ENCODE results near the gene GNG2.

The GNG2 gene

GRCh38 chr14:52003324-52003723, 142.9 kb downstream of the GNG2 start:
- H3K4me3 ChIP-seq (ENCODE audit: insufficient read depth, low read length, poor library complexity, severe bottlenecking): no peak overlapping the region

GRCh38 chr14:52005625-52006024, 145.2 kb downstream of the GNG2 start:
- no peaks in the 10 kb centered on the region for H4K20me1 ChIP-seq (ENCODE audit: low read depth, low read length)
- no peaks in the 10 kb centered on the region for H3K9me2 ChIP-seq (replicated peaks; ENCODE audit: insufficient read depth, low read length)
- TF ChIP-seq EZH2phosphoT487 (conservative IDR thresholded peaks at IDR 0.05; ENCODE audit: low read length): no peak
- no peak for TF ChIP-seq CTCF (IDR thresholded peaks at IDR 0.05; ENCODE audit: insufficient read depth, low read length, poor library complexity, severe bottlenecking)
- no peak overlapping the region for H3K27ac ChIP-seq (ENCODE audit: low read depth, low read length)
- H3K4me2 ChIP-seq (ENCODE audit: low read depth, low read length, poor library complexity, severe bottlenecking): no peak overlapping the region
- no peak overlapping the region for H3K4me3 ChIP-seq (ENCODE audit: insufficient read depth, low read length, poor library complexity, severe bottlenecking)
- no peaks in the 10 kb centered on the region for H3K9me3 ChIP-seq (ENCODE audit: insufficient read depth, low read length)
- H3K36me3 ChIP-seq (ENCODE audit: low read length): peaks cover 63% of the 10 kb centered on the region
- no peak overlapping the region for H3K9ac ChIP-seq (ENCODE audit: low read length)
- H3K79me2 ChIP-seq (ENCODE audit: insufficient read depth, low read length): no peaks in the 10 kb centered on the region
- H3F3A ChIP-seq (ENCODE audit: insufficient read depth): no peaks in the 10 kb centered on the region
- H3K27me3 ChIP-seq (ENCODE audit: low read length): no peaks in the 10 kb centered on the region
- no peak overlapping the region for H2AFZ ChIP-seq (ENCODE audit: low read depth, low read length, severe bottlenecking)

More at GRCh38 chr14:52003324-52003723, 142.9 kb downstream of the GNG2 start:
- no peaks in the 10 kb centered on the region for H4K20me1 ChIP-seq (ENCODE audit: low read depth, low read length)
- no peak overlapping the region for H3K27ac ChIP-seq (ENCODE audit: low read depth, low read length)
- no peaks in the 10 kb centered on the region for H3K9me2 ChIP-seq (replicated peaks; ENCODE audit: insufficient read depth, low read length)
- H2AFZ ChIP-seq (ENCODE audit: low read depth, low read length, severe bottlenecking): no peak overlapping the region
- H3K4me2 ChIP-seq (ENCODE audit: low read depth, low read length, poor library complexity, severe bottlenecking): no peak overlapping the region
- H3F3A ChIP-seq (ENCODE audit: insufficient read depth): no peaks in the 10 kb centered on the region
- H3K36me3 ChIP-seq (ENCODE audit: low read length): peaks cover 79% of the 10 kb centered on the region
- no peaks in the 10 kb centered on the region for H3K27me3 ChIP-seq (ENCODE audit: low read length)
- no peaks in the 10 kb centered on the region for H3K9me3 ChIP-seq (ENCODE audit: insufficient read depth, low read length)
- H3K79me2 ChIP-seq (ENCODE audit: insufficient read depth, low read length): peaks cover 15% of the 10 kb centered on the region; the same call in 1 of the 2 replicates
- no peak for TF ChIP-seq CTCF (IDR thresholded peaks at IDR 0.05; ENCODE audit: insufficient read depth, low read length, poor library complexity, severe bottlenecking)
- TF ChIP-seq EZH2phosphoT487 (conservative IDR thresholded peaks at IDR 0.05; ENCODE audit: low read length): no peak
- no peak overlapping the region for H3K9ac ChIP-seq (ENCODE audit: low read length)

DNA sequence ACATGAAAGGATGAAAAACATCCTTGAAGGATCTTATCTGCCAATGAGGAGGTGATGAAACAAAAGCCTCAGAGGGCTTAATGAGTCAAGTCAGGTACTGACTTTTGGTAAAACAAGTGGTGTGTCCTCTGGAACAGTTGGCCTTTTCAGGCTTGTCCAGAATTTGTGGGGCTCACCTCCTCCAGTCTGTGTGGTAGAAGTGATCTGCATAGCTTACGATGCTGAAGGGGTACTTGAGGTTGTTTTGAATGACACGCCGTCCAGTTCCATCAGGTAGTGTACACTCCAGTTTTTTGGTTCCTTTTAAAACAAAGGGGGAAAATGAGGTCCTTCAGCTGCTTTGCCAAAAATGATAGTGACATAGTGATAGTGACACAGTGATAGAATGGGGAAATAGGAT, 145.9 kb downstream of the GNG2 start:
- Histone ChIP-seq H3K4me3 (ENCODE audit: insufficient read depth, low read length, poor library complexity, severe bottlenecking) (no peak overlapping the region), H3K9me2 (replicated peaks; ENCODE audit: insufficient read depth, low read length) (no peaks in the 10 kb centered on the region), H3K27ac (ENCODE audit: low read depth, low read length) (no peak overlapping the region), H3K9ac (ENCODE audit: low read length) (no peak overlapping the region), H2AFZ (ENCODE audit: low read depth, low read length, severe bottlenecking) (no peak overlapping the region), H3F3A (ENCODE audit: insufficient read depth) (no peaks in the 10 kb centered on the region), H4K20me1 (ENCODE audit: low read depth, low read length) (no peaks in the 10 kb centered on the region), H3K9me3 (ENCODE audit: insufficient read depth, low read length) (no peaks in the 10 kb centered on the region), H3K27me3 (ENCODE audit: low read length) (no peaks in the 10 kb centered on the region), H3K4me2 (ENCODE audit: low read depth, low read length, poor library complexity, severe bottlenecking) (no peak overlapping the region), H3K36me3 (ENCODE audit: low read length) (peaks cover 56% of the 10 kb centered on the region), H3K79me2 (ENCODE audit: insufficient read depth, low read length) (no peaks in the 10 kb centered on the region)
- TF ChIP-seq EZH2phosphoT487 (conservative IDR thresholded peaks at IDR 0.05; ENCODE audit: low read length) (no peak), CTCF (IDR thresholded peaks at IDR 0.05; ENCODE audit: insufficient read depth, low read length, poor library complexity, severe bottlenecking) (no peak)
